Progenitor cell of endocrine pancreas (in vitro differentiated cells): ENCODE measurements around the gene CES5A. TPM values are rescaled to one million over a fixed set of nuclear protein-coding genes. Genes with fewer than 3 reads are reported as not detected.

Experiments used
- DNase-seq: peaks from one replicate; pipeline ENCODE4 v3.0.0; 2021; ENCODE audit warnings: low spot score; ENCODE audit not compliant: unreplicated experiment
- H3K27ac Mint-ChIP-seq: 2 replicates; pipeline ENCODE4 v1.8.0; 2021; ENCODE audit warnings: mild to moderate bottlenecking, moderate library complexity, mixed read lengths
- H3K27me3 Mint-ChIP-seq: 2 replicates; pipeline ENCODE4 v1.8.0; 2021; ENCODE audit warnings: mixed read lengths
- H3K36me3 Mint-ChIP-seq: 2 replicates; pipeline ENCODE4 v1.8.0; 2022; ENCODE audit warnings: mixed read lengths; ENCODE audit not compliant: insufficient read depth
- H3K4me1 Mint-ChIP-seq: 2 replicates; pipeline ENCODE4 v1.8.0; 2021; ENCODE audit warnings: low read depth, mixed read lengths
- H3K4me3 Mint-ChIP-seq: 2 replicates; pipeline ENCODE4 v1.8.0; 2021; ENCODE audit warnings: low read depth, mild to moderate bottlenecking, moderate library complexity, mixed read lengths
- H3K9me3 Mint-ChIP-seq: 2 replicates; pipeline ENCODE4 v1.8.0; 2021; ENCODE audit warnings: low read depth, mixed read lengths
- total RNA-seq: library from RNA; stranded (reverse); gene quantifications from 2 replicates; pipeline ENCODE4 v1.2.1, GENCODE V29; 2021
- TF ChIP-seq, protein P1 (sequence below): fragments of 200-600 bp; sonication (generic); IDR thresholded peaks from one replicate; pipeline ENCODE4 v1.5.0; 2021; ENCODE audit warnings: antibody characterized with exemption, mild to moderate bottlenecking; ENCODE audit not compliant: unreplicated experiment

CES5A gene
- total RNA-seq, 1 donor from 2014 or later: not detected

DNA sequence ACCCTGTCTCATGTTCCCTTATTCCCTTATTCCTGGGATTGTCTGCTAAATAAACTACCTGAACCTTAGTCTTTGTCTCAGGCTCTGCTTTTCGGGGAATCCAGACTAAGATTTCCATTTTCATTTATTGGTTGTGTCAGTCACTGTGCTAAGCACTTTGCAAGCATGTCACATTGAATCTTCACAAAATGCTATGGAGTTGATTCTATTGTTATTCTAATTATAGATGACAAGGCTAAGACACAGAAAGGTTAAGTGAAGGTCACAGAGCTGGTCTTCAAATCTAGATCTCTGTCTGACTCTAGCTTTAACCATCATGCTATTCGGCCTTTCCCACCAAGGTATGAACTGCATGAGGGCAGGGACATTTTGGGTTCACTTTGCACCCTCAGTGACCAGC lies 13.4 kb upstream of the CES5A start:
- H3K27ac Mint-ChIP-seq: no peak overlapping the region
- H3K4me1 Mint-ChIP-seq: peaks cover 8% of the 10 kb centered on the region
- peaks cover 27% of the 10 kb centered on the region for H3K9me3 Mint-ChIP-seq
- TF ChIP-seq, protein P1, sequence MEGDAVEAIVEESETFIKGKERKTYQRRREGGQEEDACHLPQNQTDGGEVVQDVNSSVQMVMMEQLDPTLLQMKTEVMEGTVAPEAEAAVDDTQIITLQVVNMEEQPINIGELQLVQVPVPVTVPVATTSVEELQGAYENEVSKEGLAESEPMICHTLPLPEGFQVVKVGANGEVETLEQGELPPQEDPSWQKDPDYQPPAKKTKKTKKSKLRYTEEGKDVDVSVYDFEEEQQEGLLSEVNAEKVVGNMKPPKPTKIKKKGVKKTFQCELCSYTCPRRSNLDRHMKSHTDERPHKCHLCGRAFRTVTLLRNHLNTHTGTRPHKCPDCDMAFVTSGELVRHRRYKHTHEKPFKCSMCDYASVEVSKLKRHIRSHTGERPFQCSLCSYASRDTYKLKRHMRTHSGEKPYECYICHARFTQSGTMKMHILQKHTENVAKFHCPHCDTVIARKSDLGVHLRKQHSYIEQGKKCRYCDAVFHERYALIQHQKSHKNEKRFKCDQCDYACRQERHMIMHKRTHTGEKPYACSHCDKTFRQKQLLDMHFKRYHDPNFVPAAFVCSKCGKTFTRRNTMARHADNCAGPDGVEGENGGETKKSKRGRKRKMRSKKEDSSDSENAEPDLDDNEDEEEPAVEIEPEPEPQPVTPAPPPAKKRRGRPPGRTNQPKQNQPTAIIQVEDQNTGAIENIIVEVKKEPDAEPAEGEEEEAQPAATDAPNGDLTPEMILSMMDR: no peak
- no peak for DNase-seq
- no peaks in the 10 kb centered on the region for H3K27me3 Mint-ChIP-seq
- peaks cover 2% of the 10 kb centered on the region for H3K36me3 Mint-ChIP-seq
- H3K4me3 Mint-ChIP-seq: no peak overlapping the region

DNA sequence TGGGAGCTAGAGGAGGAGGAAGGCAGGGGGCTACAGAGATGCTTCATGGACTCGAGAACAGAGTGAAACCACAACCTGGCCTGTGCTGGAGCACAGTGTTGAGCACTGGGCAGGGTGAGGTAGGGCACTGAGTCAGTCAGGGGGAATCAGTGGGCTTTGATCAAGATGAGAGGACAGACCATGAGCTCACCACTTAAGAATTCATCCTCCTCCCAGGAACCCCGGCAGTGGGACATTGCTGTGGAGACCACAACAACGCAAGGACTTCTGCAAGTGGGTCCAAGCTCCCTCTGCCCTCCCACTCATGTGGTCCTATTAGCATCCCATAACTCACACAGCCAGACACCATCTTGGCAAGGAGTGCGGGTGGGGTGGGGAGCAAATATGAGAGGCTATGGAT lies 1.7 kb upstream of the CES5A start:
- peaks cover 2% of the 10 kb centered on the region for H3K4me1 Mint-ChIP-seq

DNA sequence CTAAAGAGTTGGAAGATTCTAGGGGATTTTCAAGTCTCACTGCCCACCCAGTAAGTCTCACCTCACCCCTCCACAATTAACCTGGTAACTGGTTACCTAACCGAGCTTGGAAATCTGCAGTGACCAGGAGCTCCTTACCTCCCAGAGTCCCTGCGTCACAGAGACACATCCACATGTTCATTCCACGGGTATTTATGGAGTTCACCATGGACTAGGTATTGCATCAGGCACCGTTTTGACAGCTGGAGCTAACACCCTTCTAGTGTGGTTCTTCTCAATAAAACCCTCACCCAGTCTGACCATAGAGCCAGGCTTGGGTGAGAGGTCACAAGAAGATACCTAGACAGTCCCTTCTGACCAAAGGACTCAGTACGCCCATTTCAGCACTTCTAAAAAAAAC lies 2.1 kb downstream of the CES5A start:
- H3K4me1 Mint-ChIP-seq: peaks cover 4% of the 10 kb centered on the region
- TF ChIP-seq, protein P1: no peak
- DNase-seq: no peak
- H3K27ac Mint-ChIP-seq: no peak overlapping the region
- H3K9me3 Mint-ChIP-seq: no peaks in the 10 kb centered on the region
- H3K27me3 Mint-ChIP-seq: peaks cover 9% of the 10 kb centered on the region
- no peak overlapping the region for H3K4me3 Mint-ChIP-seq
- H3K36me3 Mint-ChIP-seq: no peaks in the 10 kb centered on the region

More for the DNA sequence above, 1.7 kb upstream of the CES5A start:
- H3K27ac Mint-ChIP-seq: no peak overlapping the region
- DNase-seq: no peak
- no peak overlapping the region for H3K4me3 Mint-ChIP-seq
- peaks cover 11% of the 10 kb centered on the region for H3K27me3 Mint-ChIP-seq
- no peaks in the 10 kb centered on the region for H3K9me3 Mint-ChIP-seq
- H3K36me3 Mint-ChIP-seq: no peaks in the 10 kb centered on the region
- TF ChIP-seq, protein P1: no peak

DNA sequence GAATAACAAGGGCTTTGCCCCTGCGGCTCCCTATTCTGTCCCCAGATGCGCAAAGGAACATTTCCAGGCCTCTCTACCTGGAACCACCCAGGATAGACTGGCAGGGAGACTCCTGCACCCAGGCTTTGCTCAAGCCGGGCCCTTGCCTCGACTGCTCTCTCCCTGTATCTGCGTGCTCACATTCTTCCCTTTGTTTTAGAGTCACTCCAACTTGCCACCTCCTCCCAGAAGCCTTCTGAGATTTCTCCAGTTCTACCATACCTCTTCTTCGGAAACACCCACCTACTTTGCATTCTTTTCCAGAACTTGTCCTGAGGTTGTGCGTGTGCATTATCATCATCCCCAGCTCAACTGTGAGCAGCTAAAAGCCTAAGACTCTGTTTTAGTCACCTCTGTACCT lies 3.0 kb downstream of the CES5A start:
- no peaks in the 10 kb centered on the region for H3K9me3 Mint-ChIP-seq
- TF ChIP-seq, protein P1: no peak
- peaks cover 9% of the 10 kb centered on the region for H3K27me3 Mint-ChIP-seq
- no peak overlapping the region for H3K27ac Mint-ChIP-seq
- H3K4me3 Mint-ChIP-seq: no peak overlapping the region
- H3K36me3 Mint-ChIP-seq: no peaks in the 10 kb centered on the region
- peaks cover 4% of the 10 kb centered on the region for H3K4me1 Mint-ChIP-seq
- no peak for DNase-seq

DNA sequence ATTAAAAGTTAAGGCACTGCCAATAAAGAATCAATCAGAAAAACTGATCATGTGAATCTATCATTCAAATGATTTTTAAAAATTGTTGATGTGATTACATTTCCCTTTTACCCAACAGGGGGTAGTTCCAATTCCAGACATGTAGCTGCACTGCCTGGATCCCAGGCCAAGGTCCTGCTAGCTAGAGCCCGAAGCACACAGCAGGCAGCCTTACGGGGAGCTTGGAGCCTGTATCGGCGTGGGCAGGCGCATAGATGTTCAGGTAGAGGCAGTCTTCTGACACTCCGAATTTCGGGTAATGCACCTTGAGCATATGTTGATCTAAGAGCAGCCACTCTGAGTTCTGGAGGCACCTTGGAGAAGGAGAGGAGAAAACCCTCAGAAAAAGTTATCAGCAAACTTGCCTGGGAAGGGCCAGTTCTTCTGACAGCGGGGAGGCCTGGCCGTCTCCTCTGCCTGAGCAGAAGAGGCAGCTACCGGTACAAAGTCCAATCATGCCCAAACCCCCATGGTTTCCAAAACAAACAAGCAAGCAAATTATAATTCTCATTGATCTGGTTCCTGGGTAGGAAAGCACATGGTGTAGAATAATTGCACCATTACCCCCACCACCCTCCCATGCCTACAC lies 3.6 kb downstream of the CES5A start:
- Mint-ChIP-seq H3K27me3 (peaks cover 7% of the 10 kb centered on the region), H3K36me3 (no peaks in the 10 kb centered on the region), H3K27ac (no peak overlapping the region), H3K4me1 (peaks cover 4% of the 10 kb centered on the region), H3K9me3 (no peaks in the 10 kb centered on the region), H3K4me3 (no peak overlapping the region)
- no peak for DNase-seq
- TF ChIP-seq, protein P1: no peak
